Neural cell (in vitro differentiated cells): ENCODE data around the gene GLT8D1. TPM values are rescaled to one million over a fixed set of nuclear protein-coding genes. Genes with fewer than 3 reads are reported as not detected.

ENCODE experiments used
- H2AFZ ChIP-seq: fragments of 200-600, 300-800 bp; sonication (generic), shearing (Covaris generic); 2 replicates; pipeline ENCODE4 v1.6.0; 2014; ENCODE audit warnings: low read depth, mild to moderate bottlenecking, antibody characterized with exemption, low read length, moderate library complexity
- H3F3A ChIP-seq: fragments of 200-600 bp; shearing (Covaris generic); 2 replicates; pipeline ENCODE4 v1.6.1; 2016; ENCODE audit warnings: mild to moderate bottlenecking, moderate library complexity, mixed read lengths, antibody characterized with exemption, low read length; ENCODE audit not compliant: insufficient read depth, poor library complexity, severe bottlenecking
- H3K27ac ChIP-seq: fragments of 200-600, 300-800 bp; sonication (generic), shearing (Covaris generic); 2 replicates; pipeline ENCODE4 v1.5.1; 2014; ENCODE audit warnings: mild to moderate bottlenecking, low read length, moderate library complexity
- H3K27me3 ChIP-seq: fragments of 300-800, 200-600 bp; sonication (generic), shearing (Covaris generic); 2 replicates; pipeline ENCODE4 v1.6.0; 2014; ENCODE audit warnings: mild to moderate bottlenecking, low read depth, low read length, moderate library complexity; ENCODE audit not compliant: insufficient read depth
- H3K36me3 ChIP-seq: fragments of 300-800, 200-600 bp; sonication (generic), shearing (Covaris generic); 2 replicates; pipeline ENCODE4 v1.5.1; 2014; ENCODE audit warnings: mild to moderate bottlenecking, antibody characterized with exemption, low read length, moderate library complexity; ENCODE audit not compliant: insufficient read depth
- H3K4me2 ChIP-seq: fragments of 300-800, 200-600 bp; sonication (generic), shearing (Covaris generic); 2 replicates; pipeline ENCODE4 v1.6.0; 2014; ENCODE audit warnings: mild to moderate bottlenecking, low read length
- H3K4me3 ChIP-seq: fragments of 300-800, 200-600 bp; sonication (generic), shearing (Covaris generic); 2 replicates; pipeline ENCODE4 v1.5.1; 2014; ENCODE audit warnings: mild to moderate bottlenecking, low read length, moderate library complexity
- H3K79me2 ChIP-seq: fragments of 200-600 bp; shearing (Covaris generic); replicated peaks from 2 replicates; pipeline ENCODE4 v1.6.0; 2014; ENCODE audit warnings: mild to moderate bottlenecking, low read length, moderate library complexity; ENCODE audit not compliant: insufficient read depth
- H3K9ac ChIP-seq: fragments of 300-800, 200-600 bp; sonication (generic), shearing (Covaris generic); 2 replicates; pipeline ENCODE4 v1.6.1; 2016; ENCODE audit warnings: mild to moderate bottlenecking, low read length, mixed read lengths
- H3K9me2 ChIP-seq: fragments of 200-600 bp; shearing (Covaris generic); 2 replicates; pipeline ENCODE4 v1.6.1; 2016; ENCODE audit warnings: mild to moderate bottlenecking, low read length, mixed read lengths; ENCODE audit not compliant: insufficient read depth
- H3K9me3 ChIP-seq: fragments of 200-600, 300-800 bp; sonication (generic), shearing (Covaris generic); 2 replicates; pipeline ENCODE4 v1.6.1; 2016; ENCODE audit warnings: mild to moderate bottlenecking, mixed run types, low read length, moderate library complexity, mixed read lengths
- H4K20me1 ChIP-seq: fragments of 200-600 bp; shearing (Covaris generic); 2 replicates; pipeline ENCODE4 v1.6.1; 2016; ENCODE audit warnings: mild to moderate bottlenecking, mixed run types; ENCODE audit not compliant: insufficient read depth
- CTCF ChIP-seq: fragments of 450-650 bp; IDR thresholded peaks from 2 replicates; pipeline ENCODE4 v1.5.1; 2014; ENCODE audit warnings: antibody characterized with exemption, mild to moderate bottlenecking, moderate library complexity; ENCODE audit not compliant: poor library complexity, severe bottlenecking
- EP300 ChIP-seq: fragments of 450-650 bp; conservative IDR thresholded peaks from 2 replicates; pipeline ENCODE4 v1.6.1; 2014; ENCODE audit warnings: antibody characterized with exemption, mild to moderate bottlenecking, moderate library complexity; ENCODE audit not compliant: poor library complexity, severe bottlenecking
- EZH2 ChIP-seq: fragments of 200-600, 300-800 bp; shearing (Covaris generic), sonication (generic); IDR thresholded peaks from 2 replicates; pipeline ENCODE4 v1.6.1; 2014; ENCODE audit warnings: antibody characterized with exemption, low read length, borderline replicate concordance, mild to moderate bottlenecking; ENCODE audit not compliant: insufficient read depth, poor library complexity, severe bottlenecking
- MXI1 ChIP-seq: fragments of 450-650 bp; conservative IDR thresholded peaks from 2 replicates; pipeline ENCODE4 v1.6.1; 2014; ENCODE audit warnings: antibody characterized with exemption, mild to moderate bottlenecking; ENCODE audit not compliant: poor library complexity, severe bottlenecking
- POLR2AphosphoS5 ChIP-seq: IDR thresholded peaks from 2 replicates; pipeline ENCODE4 v1.6.1; 2012
- RAD21 ChIP-seq: fragments of 450-650 bp; conservative IDR thresholded peaks from 2 replicates; pipeline ENCODE4 v1.6.1; 2014; ENCODE audit warnings: antibody characterized with exemption, mild to moderate bottlenecking, moderate library complexity
- SMC3 ChIP-seq: fragments of 450-650 bp; conservative IDR thresholded peaks from 2 replicates; pipeline ENCODE4 v1.6.1; 2014; ENCODE audit warnings: antibody characterized with exemption, mild to moderate bottlenecking, moderate library complexity; ENCODE audit not compliant: poor library complexity
- TAF1 ChIP-seq: IDR thresholded peaks from 2 replicates; pipeline ENCODE4 v1.6.1; 2012; ENCODE audit warnings: low read depth
- polyA plus RNA-seq: library from polyadenylated mRNA; depleted of rRNA; stranded (reverse); fragments of >200 nt; gene quantifications from 2 replicates; pipeline ENCODE4 v1.2.3, GENCODE V29; 2014
- TF ChIP-seq, protein P1 (sequence below): IDR thresholded peaks from 2 replicates; pipeline ENCODE4 v1.6.1; 2012; ENCODE audit warnings: borderline replicate concordance

The GLT8D1 gene
- polyA plus RNA-seq, 1 donor from 2014 or later = 182 TPM

DNA sequence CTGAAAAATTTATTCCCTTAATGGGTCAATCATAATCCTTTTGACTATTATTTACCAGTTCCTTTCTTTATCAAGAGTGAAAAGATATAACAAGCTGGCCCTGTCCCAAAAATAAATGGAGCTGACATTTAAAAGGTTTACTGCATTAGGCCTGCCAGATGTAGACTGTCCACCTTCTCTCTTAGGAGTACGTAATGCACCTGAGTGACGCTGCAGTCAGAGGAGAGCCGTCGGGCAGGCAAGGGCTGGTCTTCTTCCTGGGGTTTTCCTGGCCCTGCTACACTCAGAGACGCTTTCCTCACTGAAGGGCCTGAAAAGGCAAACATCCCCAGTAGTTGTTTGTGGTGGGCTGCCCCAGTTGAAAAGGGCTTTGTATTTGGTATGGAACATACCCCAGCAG is 37.6 kb upstream of the GLT8D1 start:
- no peak overlapping the region for H3K27ac ChIP-seq
- H3K4me2 ChIP-seq = no peak overlapping the region
- H3K27me3 ChIP-seq = no peaks in the 10 kb centered on the region
- H4K20me1 ChIP-seq = no peaks in the 10 kb centered on the region
- H2AFZ ChIP-seq = no peak overlapping the region
- no peaks in the 10 kb centered on the region for H3K79me2 ChIP-seq
- no peaks in the 10 kb centered on the region for H3K9me2 ChIP-seq
- TF ChIP-seq, protein P1, sequence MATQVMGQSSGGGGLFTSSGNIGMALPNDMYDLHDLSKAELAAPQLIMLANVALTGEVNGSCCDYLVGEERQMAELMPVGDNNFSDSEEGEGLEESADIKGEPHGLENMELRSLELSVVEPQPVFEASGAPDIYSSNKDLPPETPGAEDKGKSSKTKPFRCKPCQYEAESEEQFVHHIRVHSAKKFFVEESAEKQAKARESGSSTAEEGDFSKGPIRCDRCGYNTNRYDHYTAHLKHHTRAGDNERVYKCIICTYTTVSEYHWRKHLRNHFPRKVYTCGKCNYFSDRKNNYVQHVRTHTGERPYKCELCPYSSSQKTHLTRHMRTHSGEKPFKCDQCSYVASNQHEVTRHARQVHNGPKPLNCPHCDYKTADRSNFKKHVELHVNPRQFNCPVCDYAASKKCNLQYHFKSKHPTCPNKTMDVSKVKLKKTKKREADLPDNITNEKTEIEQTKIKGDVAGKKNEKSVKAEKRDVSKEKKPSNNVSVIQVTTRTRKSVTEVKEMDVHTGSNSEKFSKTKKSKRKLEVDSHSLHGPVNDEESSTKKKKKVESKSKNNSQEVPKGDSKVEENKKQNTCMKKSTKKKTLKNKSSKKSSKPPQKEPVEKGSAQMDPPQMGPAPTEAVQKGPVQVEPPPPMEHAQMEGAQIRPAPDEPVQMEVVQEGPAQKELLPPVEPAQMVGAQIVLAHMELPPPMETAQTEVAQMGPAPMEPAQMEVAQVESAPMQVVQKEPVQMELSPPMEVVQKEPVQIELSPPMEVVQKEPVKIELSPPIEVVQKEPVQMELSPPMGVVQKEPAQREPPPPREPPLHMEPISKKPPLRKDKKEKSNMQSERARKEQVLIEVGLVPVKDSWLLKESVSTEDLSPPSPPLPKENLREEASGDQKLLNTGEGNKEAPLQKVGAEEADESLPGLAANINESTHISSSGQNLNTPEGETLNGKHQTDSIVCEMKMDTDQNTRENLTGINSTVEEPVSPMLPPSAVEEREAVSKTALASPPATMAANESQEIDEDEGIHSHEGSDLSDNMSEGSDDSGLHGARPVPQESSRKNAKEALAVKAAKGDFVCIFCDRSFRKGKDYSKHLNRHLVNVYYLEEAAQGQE = no peak
- TF ChIP-seq EZH2 (no peak), SMC3 (no peak), EP300 (no peak), MXI1 (no peak), RAD21 (no peak), CTCF (no peak), TAF1 (no peak), POLR2AphosphoS5 (no peak)
- H3K4me3 ChIP-seq = no peak overlapping the region
- H3K36me3 ChIP-seq = peaks cover 8% of the 10 kb centered on the region
- H3F3A ChIP-seq = no peaks in the 10 kb centered on the region
- H3K9ac ChIP-seq = no peak overlapping the region
- H3K9me3 ChIP-seq = no peaks in the 10 kb centered on the region

DNA sequence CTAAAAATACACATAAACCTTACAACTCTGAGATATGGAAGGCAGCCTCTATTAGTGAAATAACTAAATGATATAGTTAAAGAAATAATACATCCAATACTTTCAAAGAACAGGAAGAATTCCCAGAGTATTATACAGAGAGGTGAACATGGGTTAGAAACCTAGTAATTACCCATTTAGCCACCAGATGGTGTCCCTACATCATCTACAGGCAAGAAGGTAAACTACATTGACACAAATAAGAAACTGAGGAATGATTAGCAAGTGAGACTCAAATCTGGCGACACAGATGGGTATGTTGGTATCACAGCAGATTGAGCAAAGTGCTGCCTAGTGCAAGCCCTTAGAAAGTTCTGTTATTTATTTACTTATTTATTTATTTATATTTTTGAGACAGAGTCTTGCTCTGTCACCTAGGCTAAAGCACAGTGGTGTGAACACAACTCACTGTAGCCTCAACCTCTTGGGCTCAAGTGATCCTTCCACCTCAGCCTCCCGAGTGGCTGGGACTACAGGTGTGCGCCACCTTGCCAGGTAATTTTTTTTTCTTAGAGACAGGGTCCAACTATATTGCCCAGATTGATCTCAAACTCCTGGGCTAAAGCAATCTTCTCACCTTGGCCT is 36.9 kb upstream of the GLT8D1 start:
- H3K79me2 ChIP-seq = no peaks in the 10 kb centered on the region
- H3F3A ChIP-seq = no peaks in the 10 kb centered on the region
- H3K9me3 ChIP-seq = no peaks in the 10 kb centered on the region
- H2AFZ ChIP-seq = no peak overlapping the region
- no peak overlapping the region for H3K27ac ChIP-seq
- H3K27me3 ChIP-seq = no peaks in the 10 kb centered on the region
- H3K4me2 ChIP-seq = no peak overlapping the region
- H3K9me2 ChIP-seq = no peaks in the 10 kb centered on the region
- peak; percentile 65 for TF ChIP-seq RAD21
- TF ChIP-seq TAF1 = no peak
- TF ChIP-seq CTCF = peak; percentile 64
- TF ChIP-seq SMC3 = peak; percentile 64
- H3K9ac ChIP-seq = no peak overlapping the region
- H3K4me3 ChIP-seq = no peak overlapping the region
- H4K20me1 ChIP-seq = no peaks in the 10 kb centered on the region
- H3K36me3 ChIP-seq = peaks cover 8% of the 10 kb centered on the region
